Thymus (tissue), 11 donors: ENCODE measurements around the gene CYP4F3. TPM values are rescaled to one million over a fixed set of nuclear protein-coding genes. Genes with fewer than 3 reads are reported as not detected.
A peak's percentile ranks its signal among the peaks of the same experiment; 100 is the strongest.

Source experiments
- DNase-seq, 9 donors: peaks; one replicate each; pipeline ENCODE4 v3.0.0-alpha.2; 2013; ENCODE audit warnings: low spot score in 9 of 9, low read depth in 6 of 9, missing footprints in 1 of 9
- H3K27ac ChIP-seq, 2 donors: one replicate each; pipeline ENCODE4 v1.5.1; 2013; ENCODE audit warnings: control low read depth in 1 of 2, low read depth in 1 of 2, low read length in 1 of 2, mild to moderate bottlenecking in 1 of 2, moderate library complexity in 1 of 2
- H3K27me3 ChIP-seq, 2 donors: one replicate each; pipeline ENCODE4 v1.5.1; 2013; ENCODE audit warnings: low read length in 1 of 2; ENCODE audit not compliant: control insufficient read depth in 2 of 2, insufficient read depth in 1 of 2
- H3K36me3 ChIP-seq, 2 donors: one replicate each; pipeline ENCODE4 v1.5.1; 2013; ENCODE audit warnings: low read length in 1 of 2, mild to moderate bottlenecking in 1 of 2, moderate library complexity in 1 of 2; ENCODE audit not compliant: control insufficient read depth in 2 of 2, insufficient read depth in 2 of 2
- H3K4me1 ChIP-seq, 2 donors: one replicate each; pipeline ENCODE4 v1.5.1; 2013; ENCODE audit warnings: low read length in 2 of 2; ENCODE audit not compliant: control insufficient read depth in 2 of 2, insufficient read depth in 2 of 2
- H3K4me3 ChIP-seq, 2 donors: one replicate each; pipeline ENCODE4 v1.5.1; 2013; ENCODE audit warnings: low read length in 2 of 2, control low read depth in 1 of 2, mild to moderate bottlenecking in 1 of 2
- H3K9me3 ChIP-seq, 2 donors: one replicate each; pipeline ENCODE4 v1.5.1; 2013; ENCODE audit warnings: low read length in 1 of 2, mild to moderate bottlenecking in 1 of 2; ENCODE audit not compliant: control insufficient read depth in 2 of 2, insufficient read depth in 1 of 2
- WGBS: extraction: QIAGEN DNeasy Blood & Tissue Kit; methylation state at CpG from one replicate; pipeline ENCODE4 v1.1.7; 2013; 5-methylcytosine and 5-hydroxymethylcytosine counted together
- polyA plus RNA-seq: library from polyadenylated mRNA; stranded (reverse); fragments of 200-250 nt; gene quantifications from one replicate; pipeline ENCODE4 v1.2.3, GENCODE V29; 2013
- total RNA-seq: library from RNA; stranded (reverse); fragments of 120-200 nt; gene quantifications from one replicate; pipeline ENCODE4 v1.2.4, GENCODE V29; 2013
- donor health status: healthy.

The CYP4F3 gene
- total and polyA plus RNA-seq, 2 donors: 0.24 to 2.1 TPM

DNA sequence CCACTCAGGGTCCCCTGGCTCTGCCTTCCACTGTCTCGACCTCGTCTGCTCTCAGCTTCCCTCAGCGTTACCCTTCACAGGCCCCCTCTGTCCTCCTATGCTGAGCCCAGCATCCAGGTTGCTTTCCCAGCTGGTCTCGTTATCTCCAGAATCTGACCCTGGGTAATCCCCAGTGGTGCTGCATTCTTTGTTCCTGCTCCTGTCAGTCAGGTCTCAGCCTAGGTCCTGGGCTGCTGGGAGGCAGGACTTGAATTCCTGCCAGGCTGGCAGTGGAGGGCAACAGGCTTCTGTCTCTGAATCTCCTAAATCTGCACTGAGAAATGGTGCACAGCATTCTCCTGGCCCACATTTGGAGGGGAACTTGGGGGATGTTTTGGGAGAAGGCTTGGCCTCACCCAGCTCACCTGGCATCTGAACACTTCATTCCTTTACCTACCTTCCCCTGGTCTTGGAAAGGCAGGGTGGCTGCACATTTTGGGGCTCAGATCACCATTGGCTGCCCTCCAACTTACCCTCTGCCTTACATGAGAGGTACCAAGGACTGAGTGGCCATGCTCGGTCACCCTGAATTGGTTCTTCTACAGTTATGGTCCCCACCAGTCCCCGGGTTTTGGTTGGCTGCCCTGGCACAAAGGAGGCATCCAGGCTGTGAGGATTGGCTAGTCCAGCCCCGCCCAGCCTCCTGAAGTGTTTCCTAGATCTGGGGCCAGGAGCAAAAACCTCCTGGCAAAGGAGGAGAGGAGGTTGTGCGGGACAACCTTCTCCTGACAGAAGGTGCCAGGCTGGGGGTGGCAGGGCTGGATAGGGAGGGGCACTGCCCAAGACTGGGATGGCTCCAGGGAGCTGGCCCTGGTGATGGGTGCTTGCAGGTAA is 26.0 kb upstream of the CYP4F3 start, which contains the start of gene CYP4F8:
Gene CYP4F8, plus strand, starts transcription at position 712 of the 873 bp plus-strand sequence. CDS start 399 bp downstream, outside the sequence.
- Histone ChIP-seq H3K27ac (no peak within 1 kb of the TSS), H3K4me1 (no peaks in the 10 kb centered on the region), H3K4me3 (no peak within 1 kb of the TSS), H3K27me3 (no peaks in the 10 kb centered on the region), H3K36me3 (no peaks in the 10 kb centered on the region), H3K9me3 (no peaks in the 10 kb centered on the region)
- DNase-seq: no peak
- 57% methylated on average over 8 of the region's 8 CpGs for WGBS

DNA sequence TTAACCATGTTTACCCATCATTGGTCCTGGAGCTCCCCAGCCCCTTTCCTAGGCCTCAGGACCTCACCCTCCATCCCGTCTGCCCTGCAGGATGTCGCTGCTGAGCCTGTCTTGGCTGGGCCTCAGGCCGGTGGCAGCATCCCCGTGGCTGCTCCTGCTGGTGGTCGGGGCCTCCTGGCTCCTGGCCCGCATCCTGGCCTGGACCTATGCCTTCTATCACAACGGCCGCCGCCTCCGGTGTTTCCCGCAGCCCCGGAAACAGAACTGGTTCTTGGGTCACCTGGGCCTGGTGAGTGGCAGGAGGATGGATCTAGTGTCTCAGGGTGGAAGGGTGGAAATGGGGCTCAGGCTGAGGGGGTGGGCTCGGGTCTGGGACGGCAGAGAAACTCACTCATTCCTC is 25.2 kb upstream of the CYP4F3 start:
- WGBS: 83% methylated on average over 14 of the region's 14 CpGs
- no peaks in the 10 kb centered on the region for H3K27me3 ChIP-seq
- H3K27ac ChIP-seq: no peak overlapping the region
- H3K36me3 ChIP-seq: no peaks in the 10 kb centered on the region
- no peaks in the 10 kb centered on the region for H3K4me1 ChIP-seq
- no peak overlapping the region for H3K4me3 ChIP-seq
- no peaks in the 10 kb centered on the region for H3K9me3 ChIP-seq
- no peak for DNase-seq

- Histone ChIP-seq H3K4me1 (no peaks in the 10 kb centered on the region), H3K36me3 (no peaks in the 10 kb centered on the region), H3K9me3 (no peaks in the 10 kb centered on the region), H3K27ac (no peak overlapping the region), H3K27me3 (no peaks in the 10 kb centered on the region), H3K4me3 (no peak overlapping the region)
- 98% methylated on average over 4 of the region's 4 CpGs for WGBS
- no peak for DNase-seq
Observed at GRCh38 chr19:15616183-15616582, 24.5 kb upstream of the CYP4F3 start.

DNA sequence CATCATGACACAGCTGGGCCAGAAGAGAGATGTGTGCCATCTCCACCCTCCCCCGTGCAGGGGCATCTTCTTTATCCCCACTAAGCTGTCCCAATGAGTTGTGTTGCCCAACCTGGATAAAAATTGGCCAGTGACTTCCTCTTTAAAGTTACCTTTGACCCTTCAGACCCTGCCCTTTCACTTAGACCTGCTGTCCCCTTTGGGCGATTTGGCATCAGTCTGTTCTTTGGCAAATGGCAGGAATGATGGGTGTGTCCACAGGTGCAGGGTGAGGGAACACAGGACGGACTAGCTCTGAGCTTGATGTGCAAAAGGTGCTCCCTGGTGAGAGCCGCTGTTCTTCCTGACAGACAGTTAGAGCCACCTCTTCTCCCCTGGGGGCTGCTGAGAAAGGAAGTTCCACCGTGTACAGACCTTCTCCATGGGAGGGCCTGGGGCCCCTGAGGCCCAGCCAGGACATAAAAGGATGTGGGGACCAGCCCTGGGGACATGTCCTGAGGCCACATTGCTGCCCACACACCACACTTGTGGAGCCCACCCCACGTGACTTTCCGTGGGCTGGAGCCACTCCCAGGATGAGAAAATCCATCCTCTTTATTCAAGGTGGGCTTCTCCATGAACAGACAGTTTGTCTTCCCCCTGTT is 23.9 kb upstream of the CYP4F3 start:
- DNase-seq: no peak
- WGBS: 71% methylated on average over 7 of the region's 7 CpGs
- Histone ChIP-seq H3K27me3 (no peaks in the 10 kb centered on the region), H3K27ac (no peak overlapping the region), H3K9me3 (no peaks in the 10 kb centered on the region), H3K36me3 (no peaks in the 10 kb centered on the region), H3K4me3 (no peak overlapping the region), H3K4me1 (no peaks in the 10 kb centered on the region)

GRCh38 chr19:15618321-15618720 is 22.4 kb upstream of the CYP4F3 start:
- H3K4me1 ChIP-seq: no peaks in the 10 kb centered on the region
- H3K27me3 ChIP-seq: no peaks in the 10 kb centered on the region
- 83% methylated on average over 5 of the region's 5 CpGs for WGBS
- H3K9me3 ChIP-seq: no peaks in the 10 kb centered on the region
- H3K4me3 ChIP-seq: no peak overlapping the region
- no peak for DNase-seq
- no peak overlapping the region for H3K27ac ChIP-seq
- H3K36me3 ChIP-seq: no peaks in the 10 kb centered on the region

- H3K27ac ChIP-seq: no peak overlapping the region
- H3K27me3 ChIP-seq: no peaks in the 10 kb centered on the region
- no peak for DNase-seq
- H3K4me3 ChIP-seq: no peak overlapping the region
- 81% methylated on average over 1 of the region's 1 CpG for WGBS
- H3K36me3 ChIP-seq: no peaks in the 10 kb centered on the region
- no peaks in the 10 kb centered on the region for H3K4me1 ChIP-seq
- no peaks in the 10 kb centered on the region for H3K9me3 ChIP-seq
Observed at GRCh38 chr19:15621801-15622200, 18.9 kb upstream of the CYP4F3 start.

DNA sequence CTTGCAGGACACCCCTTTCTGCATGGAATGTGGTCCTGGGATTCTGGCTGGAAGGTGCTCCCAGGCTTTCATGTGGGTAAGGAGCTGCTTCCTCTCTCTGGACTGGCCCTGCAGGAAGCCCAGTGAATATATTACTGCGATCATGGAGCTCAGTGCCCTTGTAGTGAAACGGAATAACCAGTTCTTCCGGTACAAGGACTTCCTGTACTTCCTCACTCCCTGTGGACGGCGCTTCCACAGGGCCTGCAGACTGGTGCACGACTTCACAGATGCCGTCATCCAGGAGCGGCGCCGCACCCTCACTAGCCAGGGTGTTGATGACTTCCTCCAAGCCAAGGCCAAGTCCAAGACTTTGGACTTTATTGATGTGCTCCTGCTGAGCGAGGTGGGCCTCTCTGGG is 17.7 kb upstream of the CYP4F3 start:
- no peaks in the 10 kb centered on the region for H3K27me3 ChIP-seq
- no peak for DNase-seq
- no peak overlapping the region for H3K4me3 ChIP-seq
- 76% methylated on average over 11 of the region's 11 CpGs for WGBS
- no peaks in the 10 kb centered on the region for H3K9me3 ChIP-seq
- H3K4me1 ChIP-seq: no peaks in the 10 kb centered on the region
- H3K36me3 ChIP-seq: no peaks in the 10 kb centered on the region
- H3K27ac ChIP-seq: no peak overlapping the region

GRCh38 chr19:15623711-15624318 is 16.9 kb upstream of the CYP4F3 start:
- H3K36me3 ChIP-seq: no peaks in the 10 kb centered on the region
- H3K27ac ChIP-seq: no peak overlapping the region
- no peaks in the 10 kb centered on the region for H3K27me3 ChIP-seq
- H3K4me1 ChIP-seq: no peaks in the 10 kb centered on the region
- H3K9me3 ChIP-seq: no peaks in the 10 kb centered on the region
- H3K4me3 ChIP-seq: no peak overlapping the region
- peak in 3 of 9 donors; percentile 10 to 20 (median 15) for DNase-seq
- 11% methylated on average over 9 of the region's 9 CpGs for WGBS
